ENCODE data around the gene AVPI1. TPM values are rescaled to one million over a fixed set of nuclear protein-coding genes. Genes with fewer than 3 reads are reported as not detected.
A peak's percentile ranks its signal among the peaks of the same experiment; 100 is the strongest.

AVPI1 gene
- total and polyA plus RNA-seq, 2 of the 13 experiments (the other 11 are each of a cell fraction or from before 2014, with no cell fraction given): 39.8 to 61.2 TPM

GRCh38 chr10:97643441-97643985 lies 43.5 kb downstream of the AVPI1 start:
- in situ Hi-C loops (cut with HindIII; ENCODE audit: extremely low pct_ligation_motif_present, low pct_unique_long_range_greater_than_20kb): no loop called here

More at GRCh38 chr10:97643441-97643985, 43.5 kb downstream of the AVPI1 start:
- intact Hi-C loops (cut with micrococcal nuclease; ENCODE audit: unreplicated experiment): no loop called here
- Histone ChIP-seq H3K36me3 (replicated peaks in 1 of 2; ENCODE audit: control insufficient read depth in 1 of 2, insufficient read depth in 2 of 2, low read length in 2 of 2) (peaks cover 4 to 14% of the 10 kb centered on the region in 2 experiments; a peak in 3 of 5 replicates), H3K9me3 (ENCODE audit: low read length) (no peaks in the 10 kb centered on the region), H3K27me3 (ENCODE audit: control insufficient read depth in 1 of 2, insufficient read depth in 2 of 2, low read length in 2 of 2) (no peaks in the 10 kb centered on the region), H2AFZ (ENCODE audit: low read length) (no peak overlapping the region), H3K4me1 (ENCODE audit: insufficient read depth, low read length) (peaks cover 33% of the 10 kb centered on the region), H3K4me3 (replicated peaks in 1 of 3; ENCODE audit: insufficient read depth in 1 of 3, low read depth in 2 of 3, low read length in 3 of 3) (no peak overlapping the region), H3K79me2 (ENCODE audit: insufficient read depth, low read length) (peaks cover 5% of the 10 kb centered on the region), H3K27ac (ENCODE audit: extremely low read length, insufficient read depth, low read length) (no peak overlapping the region), H3K4me2 (ENCODE audit: low read depth, low read length) (no peak overlapping the region), H3K9ac (ENCODE audit: insufficient read depth, low read depth, low read length) (no peak overlapping the region), H4K20me1 (ENCODE audit: insufficient read depth, low read length) (no peaks in the 10 kb centered on the region)
- WGBS (ENCODE audit: low lambda C conversion rate): 90% methylated on average over 4 of the region's 4 CpGs
- TF ChIP-seq ZNF660 (CRISPR knock-in tag; IDR thresholded peaks at IDR 0.05; ENCODE audit: borderline replicate concordance, low read depth): no peak
- no peak for TF ChIP-seq MIXL1 (CRISPR knock-in tag; IDR thresholded peaks at IDR 0.05)
- TF ChIP-seq ZNF652 (CRISPR knock-in tag; IDR thresholded peaks at IDR 0.05; ENCODE audit: borderline replicate concordance, low read depth): no peak
- TF ChIP-seq ZKSCAN1 (IDR thresholded peaks at IDR 0.05; ENCODE audit: low read length): no peak
- TF ChIP-seq ZNF768 (CRISPR knock-in tag; IDR thresholded peaks at IDR 0.05): no peak
- TF ChIP-seq BORCS8-MEF2B (CRISPR knock-in tag; IDR thresholded peaks at IDR 0.05): no peak
- no peak for TF ChIP-seq ZNF567 (CRISPR knock-in tag; IDR thresholded peaks at IDR 0.05; ENCODE audit: borderline replicate concordance)
- no peak for TF ChIP-seq ZBTB3 (CRISPR knock-in tag; IDR thresholded peaks at IDR 0.05; ENCODE audit: borderline replicate concordance, low read depth)
- no peak for TF ChIP-seq ZNF275 (CRISPR knock-in tag; IDR thresholded peaks at IDR 0.05; ENCODE audit: borderline replicate concordance)
- no peak for TF ChIP-seq SMAD3 (CRISPR knock-in tag; IDR thresholded peaks at IDR 0.05)
- no peak for TF ChIP-seq ZNF629 (CRISPR knock-in tag; conservative IDR thresholded peaks at IDR 0.05)
- TF ChIP-seq ZNF597 (CRISPR knock-in tag; IDR thresholded peaks at IDR 0.05): no peak
- CTCF ChIA-PET (ENCODE audit: low intra/inter-chr PET ratio, low total read pairs): no interaction called here
- POLR2A ChIA-PET: no interaction called here
- no peak for ATAC-seq
- BruUV-seq (replicated peaks): TSS peak; percentile 29
- DNase-seq (ENCODE audit: low spot score): no peak
- no peak for FAIRE-seq

Data from HepG2 (cell line).